ENCODE results near the gene RTN4. TPM values are rescaled to one million over a fixed set of nuclear protein-coding genes. Genes with fewer than 3 reads are reported as not detected.

RTN4 gene
- total and polyA plus RNA-seq, 2 experiments from 2014 or later = 284 to 455 TPM

DNA sequence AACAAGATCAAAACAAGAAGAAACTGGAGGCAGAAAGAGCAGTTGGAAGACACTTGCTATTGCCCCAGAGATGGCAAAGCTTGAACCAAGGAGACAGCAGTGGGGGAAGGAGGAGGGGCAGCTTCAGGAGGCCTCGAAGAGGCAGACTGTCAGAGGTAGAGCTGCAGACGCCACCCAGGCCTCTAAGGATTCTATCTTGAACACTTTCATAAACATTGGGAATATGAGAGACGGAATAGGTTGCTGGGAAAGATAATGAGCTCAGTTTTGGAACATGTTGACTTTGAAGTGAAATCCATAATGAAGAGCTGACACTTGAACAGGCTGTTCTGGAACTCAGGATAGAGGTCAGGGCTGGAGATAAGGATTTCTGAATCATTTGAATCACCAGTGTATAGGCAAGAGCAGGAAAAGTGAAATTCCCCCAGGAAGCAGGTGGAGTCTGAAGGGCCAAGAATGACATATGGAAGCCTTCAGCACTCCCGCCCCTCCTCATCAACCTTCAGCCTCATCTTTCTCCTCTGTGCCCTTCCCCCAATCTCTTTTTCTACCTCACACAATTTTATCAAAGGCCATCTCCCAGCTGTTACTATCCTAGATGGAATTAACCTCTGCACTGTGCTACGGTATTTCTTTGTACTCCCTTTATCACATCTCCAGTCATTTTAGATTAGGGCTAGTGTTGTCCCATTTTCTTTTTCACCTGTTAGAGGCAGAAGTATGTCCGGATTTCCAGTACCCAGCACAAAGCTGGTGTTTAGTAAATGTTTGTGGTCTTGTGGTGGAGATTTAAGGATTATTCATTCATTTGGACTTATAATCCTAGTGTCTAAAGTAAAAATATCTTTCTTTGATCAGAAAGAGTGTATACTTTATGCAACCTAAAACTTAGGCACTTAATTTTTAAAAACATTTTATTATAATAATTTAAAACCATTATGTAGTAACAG, 47.5 kb upstream of the RTN4 start:
- H3K27ac ChIP-seq = peak overlapping the region; percentile 72
- DNase-seq (ENCODE audit: low spot score) = peak; percentile 51
- no peaks in the 10 kb centered on the region for H4K20me1 ChIP-seq (ENCODE audit: insufficient read depth, poor library complexity, severe bottlenecking)
- H3K79me2 ChIP-seq = no peaks in the 10 kb centered on the region
- 38% methylated on average over 6 of the region's 6 CpGs for WGBS (ENCODE audit: low lambda C conversion rate, missing lambda C conversion rate)
- H3K9me2 ChIP-seq (replicated peaks; ENCODE audit: insufficient read depth) = no peaks in the 10 kb centered on the region
- H3K4me1 ChIP-seq (ENCODE audit: insufficient read depth) = peaks cover 28% of the 10 kb centered on the region
- no peak overlapping the region for H2AFZ ChIP-seq
- no peaks in the 10 kb centered on the region for H3K27me3 ChIP-seq
- no peaks in the 10 kb centered on the region for H3K36me3 ChIP-seq (replicated peaks; ENCODE audit: insufficient read depth, low read depth)
- no peak overlapping the region for H3K4me3 ChIP-seq
- H3K9me3 ChIP-seq (ENCODE audit: low read depth) = no peaks in the 10 kb centered on the region
- peak overlapping the region; percentile 54 for H3K4me2 ChIP-seq
- no peak for TF ChIP-seq EZH2 (IDR thresholded peaks at IDR 0.05; ENCODE audit: borderline replicate concordance)

GRCh38 chr2:55097082-55097460, 46.8 kb upstream of the RTN4 start:
- no peak overlapping the region for H2AFZ ChIP-seq
- TF ChIP-seq EZH2phosphoT487 (IDR thresholded peaks at IDR 0.05; ENCODE audit: low read depth, severe bottlenecking, unreplicated experiment) (no peak), EZH2 (IDR thresholded peaks at IDR 0.05; ENCODE audit: borderline replicate concordance) (no peak)
- TF ChIP-seq, protein P1, sequence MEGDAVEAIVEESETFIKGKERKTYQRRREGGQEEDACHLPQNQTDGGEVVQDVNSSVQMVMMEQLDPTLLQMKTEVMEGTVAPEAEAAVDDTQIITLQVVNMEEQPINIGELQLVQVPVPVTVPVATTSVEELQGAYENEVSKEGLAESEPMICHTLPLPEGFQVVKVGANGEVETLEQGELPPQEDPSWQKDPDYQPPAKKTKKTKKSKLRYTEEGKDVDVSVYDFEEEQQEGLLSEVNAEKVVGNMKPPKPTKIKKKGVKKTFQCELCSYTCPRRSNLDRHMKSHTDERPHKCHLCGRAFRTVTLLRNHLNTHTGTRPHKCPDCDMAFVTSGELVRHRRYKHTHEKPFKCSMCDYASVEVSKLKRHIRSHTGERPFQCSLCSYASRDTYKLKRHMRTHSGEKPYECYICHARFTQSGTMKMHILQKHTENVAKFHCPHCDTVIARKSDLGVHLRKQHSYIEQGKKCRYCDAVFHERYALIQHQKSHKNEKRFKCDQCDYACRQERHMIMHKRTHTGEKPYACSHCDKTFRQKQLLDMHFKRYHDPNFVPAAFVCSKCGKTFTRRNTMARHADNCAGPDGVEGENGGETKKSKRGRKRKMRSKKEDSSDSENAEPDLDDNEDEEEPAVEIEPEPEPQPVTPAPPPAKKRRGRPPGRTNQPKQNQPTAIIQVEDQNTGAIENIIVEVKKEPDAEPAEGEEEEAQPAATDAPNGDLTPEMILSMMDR (IDR thresholded peaks at IDR 0.05; ENCODE audit: poor library complexity) = no peak
- no peaks in the 10 kb centered on the region for H3K27me3 ChIP-seq
- 55% methylated on average over 1 of the region's 1 CpG for WGBS (ENCODE audit: low lambda C conversion rate, missing lambda C conversion rate)
- H4K20me1 ChIP-seq (ENCODE audit: insufficient read depth, poor library complexity, severe bottlenecking) = no peaks in the 10 kb centered on the region
- peaks cover 28% of the 10 kb centered on the region for H3K4me1 ChIP-seq (ENCODE audit: insufficient read depth)
- no peaks in the 10 kb centered on the region for H3K79me2 ChIP-seq
- DNase-seq (ENCODE audit: low spot score) = no peak
- H3K9me3 ChIP-seq (ENCODE audit: low read depth) = no peaks in the 10 kb centered on the region
- no peaks in the 10 kb centered on the region for H3K36me3 ChIP-seq (replicated peaks; ENCODE audit: insufficient read depth, low read depth)
- no peaks in the 10 kb centered on the region for H3K9me2 ChIP-seq (replicated peaks; ENCODE audit: insufficient read depth)
- peak overlapping the region; percentile 72 for H3K27ac ChIP-seq
- peak overlapping the region; percentile 54 for H3K4me2 ChIP-seq
- H3K4me3 ChIP-seq = no peak overlapping the region

DNA sequence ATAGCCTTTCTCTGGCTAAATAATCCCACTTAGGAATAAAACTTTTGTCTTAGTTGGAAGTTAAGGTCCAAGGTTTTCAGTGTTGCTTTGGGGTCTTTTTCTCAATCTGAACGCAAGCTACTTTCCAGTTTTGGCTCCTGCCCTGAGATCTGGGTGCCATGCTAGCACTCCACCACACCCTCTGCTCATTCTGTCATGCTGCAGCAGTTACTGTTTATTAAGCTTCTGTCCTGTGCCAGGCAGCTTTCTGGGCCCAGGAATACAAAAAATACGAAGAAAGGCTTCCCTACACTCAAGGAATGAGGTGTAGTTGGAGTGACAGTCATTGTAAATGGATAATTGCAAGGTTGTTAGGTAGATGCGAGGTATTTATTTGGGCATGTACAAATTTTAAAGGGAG, 46.3 kb upstream of the RTN4 start:
- H3K27ac ChIP-seq = peak overlapping the region; percentile 72
- peak overlapping the region; percentile 54 for H3K4me2 ChIP-seq
- H3K9me2 ChIP-seq (replicated peaks; ENCODE audit: insufficient read depth) = no peaks in the 10 kb centered on the region
- no peak overlapping the region for H2AFZ ChIP-seq
- no peaks in the 10 kb centered on the region for H3K79me2 ChIP-seq
- H3K9me3 ChIP-seq (ENCODE audit: low read depth) = no peaks in the 10 kb centered on the region
- no peak for DNase-seq (ENCODE audit: low spot score)
- no peaks in the 10 kb centered on the region for H4K20me1 ChIP-seq (ENCODE audit: insufficient read depth, poor library complexity, severe bottlenecking)
- H3K27me3 ChIP-seq = no peaks in the 10 kb centered on the region
- no peaks in the 10 kb centered on the region for H3K36me3 ChIP-seq (replicated peaks; ENCODE audit: insufficient read depth, low read depth)
- no peak overlapping the region for H3K4me3 ChIP-seq
- peaks cover 28% of the 10 kb centered on the region for H3K4me1 ChIP-seq (ENCODE audit: insufficient read depth)
- WGBS (ENCODE audit: low lambda C conversion rate, missing lambda C conversion rate) = 83% methylated on average over 3 of the region's 3 CpGs
- no peak for TF ChIP-seq EZH2 (IDR thresholded peaks at IDR 0.05; ENCODE audit: borderline replicate concordance)
- TF ChIP-seq, protein P1 (IDR thresholded peaks at IDR 0.05; ENCODE audit: poor library complexity) = no peak
- no peak for TF ChIP-seq EZH2phosphoT487 (IDR thresholded peaks at IDR 0.05; ENCODE audit: low read depth, severe bottlenecking, unreplicated experiment)

DNA sequence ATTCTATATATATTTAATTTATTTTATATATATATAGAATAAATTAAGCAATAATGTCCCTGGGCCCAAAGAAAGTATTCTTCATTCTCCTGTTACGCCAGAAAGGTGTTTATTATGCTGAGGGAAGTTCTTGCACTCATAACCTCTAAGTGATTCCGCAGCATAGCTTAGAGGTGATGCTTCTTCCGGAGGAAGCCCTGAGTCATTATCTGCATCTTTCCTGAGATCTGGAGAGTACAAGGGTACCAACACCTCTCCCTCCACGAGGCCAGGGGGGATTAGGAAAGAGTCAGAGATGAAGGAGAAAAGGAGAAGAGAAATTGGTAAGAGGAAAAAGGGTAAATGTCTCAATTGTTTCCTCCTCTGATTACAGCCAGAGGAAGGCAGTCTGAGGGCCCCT, 43.1 kb upstream of the RTN4 start:
- no peaks in the 10 kb centered on the region for H3K36me3 ChIP-seq (replicated peaks; ENCODE audit: insufficient read depth, low read depth)
- no peaks in the 10 kb centered on the region for H3K27me3 ChIP-seq
- no peaks in the 10 kb centered on the region for H4K20me1 ChIP-seq (ENCODE audit: insufficient read depth, poor library complexity, severe bottlenecking)
- no peak overlapping the region for H3K4me3 ChIP-seq
- no peak overlapping the region for H2AFZ ChIP-seq
- TF ChIP-seq EZH2phosphoT487 (IDR thresholded peaks at IDR 0.05; ENCODE audit: low read depth, severe bottlenecking, unreplicated experiment) (no peak), EZH2 (IDR thresholded peaks at IDR 0.05; ENCODE audit: borderline replicate concordance) (no peak)
- TF ChIP-seq, protein P1 (IDR thresholded peaks at IDR 0.05; ENCODE audit: poor library complexity) = no peak
- no peaks in the 10 kb centered on the region for H3K9me2 ChIP-seq (replicated peaks; ENCODE audit: insufficient read depth)
- H3K79me2 ChIP-seq = no peaks in the 10 kb centered on the region
- WGBS (ENCODE audit: low lambda C conversion rate, missing lambda C conversion rate) = 59% methylated on average over 4 of the region's 4 CpGs
- H3K9me3 ChIP-seq (ENCODE audit: low read depth) = no peaks in the 10 kb centered on the region
- no peak overlapping the region for H3K4me2 ChIP-seq
- peaks cover 19% of the 10 kb centered on the region for H3K4me1 ChIP-seq (ENCODE audit: insufficient read depth)
- H3K27ac ChIP-seq = no peak overlapping the region
- no peak for DNase-seq (ENCODE audit: low spot score)
